K562 (cell line): ENCODE measurements around the gene ROR2. TPM values are rescaled to one million over a fixed set of nuclear protein-coding genes. Genes with fewer than 3 reads are reported as not detected.

Source experiments
- HCFC1 ChIP-seq: IDR thresholded peaks from 2 replicates; pipeline ENCODE4 v1.6.1; 2012; ENCODE audit warnings: low read depth, low read length, improper control_type of control experiment
- TCF3 ChIP-seq: sonication (generic); formaldehyde crosslinking; IDR thresholded peaks from 2 replicates; pipeline ENCODE4 v1.4.0; 2020; ENCODE audit warnings: mild to moderate bottlenecking, missing genetic modification reagents
- ZNF436 ChIP-seq: fragments of 250-450, 450-650 bp; sonication (Bioruptor Pico); formaldehyde crosslinking; IDR thresholded peaks from 2 replicates; pipeline ENCODE4 v1.7.0; 2020; ENCODE audit warnings: mild to moderate bottlenecking
- polyA plus RNA-seq, 8 experiments: library from polyadenylated mRNA; depleted of rRNA in 4 of 8; stranded (reverse) in 5 of 8; unstranded in 3 of 8; fragments of >200 nt; fragmentation: Nextera tagmentation in 2 of 8; fragmentation: Illumina TruSeq in 1 of 8; extraction: Ambion mirVana in 2 of 8; extraction: Trizol in 1 of 8; gene quantifications; 2 replicates each; pipeline versions ENCODE4 v1.2.1 to v1.2.3, GENCODE V29; 2011 to 2014; ENCODE audit warnings: inconsistent platforms in 1 of 8, missing spikeins in 1 of 8
- total RNA-seq, 7 experiments: library from RNA; depleted of rRNA in 6 of 7; stranded (reverse); fragments of >200 nt in 6 of 7; fragmentation: Illumina TruSeq in 2 of 7; extraction: Trizol in 2 of 7; gene quantifications; 2 replicates each; pipeline versions ENCODE4 v1.2.1 to v1.2.3, GENCODE V29; 2011 to 2021; ENCODE audit warnings: low replicate concordance in 1 of 7
- TF ChIP-seq, protein P1 (sequence below), 2 experiments: fragments of 450-650 bp; IDR thresholded peaks; 2 replicates each; pipeline ENCODE4 v1.6.1; 2016; ENCODE audit warnings: mild to moderate bottlenecking in 2 of 2, borderline replicate concordance in 1 of 2, low read depth in 1 of 2, moderate library complexity in 1 of 2
- TF ChIP-seq, protein P2 (sequence below): fragments of 450-650 bp; IDR thresholded peaks from 2 replicates; pipeline ENCODE4 v1.6.1; 2016; ENCODE audit warnings: mild to moderate bottlenecking, moderate library complexity

Gene ROR2
- total and polyA plus RNA-seq, 9 of the 15 experiments (the other 6 are each of a cell fraction or from before 2014, with no cell fraction given) = 5.6 to 33.8 (median 15.3) TPM

DNA sequence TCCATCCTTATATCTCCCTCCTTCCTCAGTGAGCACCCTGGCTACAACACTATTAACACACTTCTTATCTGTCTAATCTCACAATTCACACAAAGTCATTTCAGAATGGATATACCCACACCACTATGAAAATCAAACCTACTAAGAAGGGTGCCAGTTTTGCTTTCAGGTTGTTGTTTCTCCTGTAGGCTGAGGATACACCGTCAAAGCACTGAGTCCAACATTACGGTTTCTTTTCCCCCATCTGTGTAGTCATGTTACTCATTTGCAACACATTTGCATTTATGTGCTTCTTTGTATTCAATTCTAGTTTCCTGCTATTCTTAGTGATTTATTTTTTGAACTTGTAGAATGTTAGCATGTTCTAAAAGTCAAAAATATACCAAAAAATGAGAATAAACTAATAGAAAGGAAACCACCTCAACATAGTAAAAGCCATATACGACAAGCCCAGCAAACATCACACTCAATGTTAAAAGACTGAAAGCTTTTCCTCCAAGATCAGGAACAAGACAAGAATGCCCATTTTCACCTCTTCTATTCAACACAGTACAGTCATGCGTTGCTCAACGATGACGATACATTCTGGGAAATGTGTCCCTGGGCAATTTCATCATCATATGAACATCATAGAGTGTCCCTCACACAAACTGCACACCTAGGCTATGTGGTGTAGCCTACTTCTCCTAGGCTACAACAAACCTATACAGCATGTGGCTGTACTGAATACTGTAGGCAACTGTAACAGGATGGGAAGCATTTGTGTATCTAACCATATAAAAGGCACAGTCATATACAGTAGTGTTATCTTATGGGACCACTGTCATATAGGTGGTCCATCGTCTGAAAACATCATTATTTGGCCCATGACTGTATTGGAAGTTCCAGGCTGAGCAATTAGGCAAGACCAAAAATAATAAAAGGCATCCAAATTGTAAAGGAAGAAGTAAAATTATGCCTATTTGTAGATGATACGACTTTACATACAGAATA lies 6.3 kb downstream of the ROR2 start (continued):
- no peak for TF ChIP-seq HCFC1
- TF ChIP-seq, protein P1, sequence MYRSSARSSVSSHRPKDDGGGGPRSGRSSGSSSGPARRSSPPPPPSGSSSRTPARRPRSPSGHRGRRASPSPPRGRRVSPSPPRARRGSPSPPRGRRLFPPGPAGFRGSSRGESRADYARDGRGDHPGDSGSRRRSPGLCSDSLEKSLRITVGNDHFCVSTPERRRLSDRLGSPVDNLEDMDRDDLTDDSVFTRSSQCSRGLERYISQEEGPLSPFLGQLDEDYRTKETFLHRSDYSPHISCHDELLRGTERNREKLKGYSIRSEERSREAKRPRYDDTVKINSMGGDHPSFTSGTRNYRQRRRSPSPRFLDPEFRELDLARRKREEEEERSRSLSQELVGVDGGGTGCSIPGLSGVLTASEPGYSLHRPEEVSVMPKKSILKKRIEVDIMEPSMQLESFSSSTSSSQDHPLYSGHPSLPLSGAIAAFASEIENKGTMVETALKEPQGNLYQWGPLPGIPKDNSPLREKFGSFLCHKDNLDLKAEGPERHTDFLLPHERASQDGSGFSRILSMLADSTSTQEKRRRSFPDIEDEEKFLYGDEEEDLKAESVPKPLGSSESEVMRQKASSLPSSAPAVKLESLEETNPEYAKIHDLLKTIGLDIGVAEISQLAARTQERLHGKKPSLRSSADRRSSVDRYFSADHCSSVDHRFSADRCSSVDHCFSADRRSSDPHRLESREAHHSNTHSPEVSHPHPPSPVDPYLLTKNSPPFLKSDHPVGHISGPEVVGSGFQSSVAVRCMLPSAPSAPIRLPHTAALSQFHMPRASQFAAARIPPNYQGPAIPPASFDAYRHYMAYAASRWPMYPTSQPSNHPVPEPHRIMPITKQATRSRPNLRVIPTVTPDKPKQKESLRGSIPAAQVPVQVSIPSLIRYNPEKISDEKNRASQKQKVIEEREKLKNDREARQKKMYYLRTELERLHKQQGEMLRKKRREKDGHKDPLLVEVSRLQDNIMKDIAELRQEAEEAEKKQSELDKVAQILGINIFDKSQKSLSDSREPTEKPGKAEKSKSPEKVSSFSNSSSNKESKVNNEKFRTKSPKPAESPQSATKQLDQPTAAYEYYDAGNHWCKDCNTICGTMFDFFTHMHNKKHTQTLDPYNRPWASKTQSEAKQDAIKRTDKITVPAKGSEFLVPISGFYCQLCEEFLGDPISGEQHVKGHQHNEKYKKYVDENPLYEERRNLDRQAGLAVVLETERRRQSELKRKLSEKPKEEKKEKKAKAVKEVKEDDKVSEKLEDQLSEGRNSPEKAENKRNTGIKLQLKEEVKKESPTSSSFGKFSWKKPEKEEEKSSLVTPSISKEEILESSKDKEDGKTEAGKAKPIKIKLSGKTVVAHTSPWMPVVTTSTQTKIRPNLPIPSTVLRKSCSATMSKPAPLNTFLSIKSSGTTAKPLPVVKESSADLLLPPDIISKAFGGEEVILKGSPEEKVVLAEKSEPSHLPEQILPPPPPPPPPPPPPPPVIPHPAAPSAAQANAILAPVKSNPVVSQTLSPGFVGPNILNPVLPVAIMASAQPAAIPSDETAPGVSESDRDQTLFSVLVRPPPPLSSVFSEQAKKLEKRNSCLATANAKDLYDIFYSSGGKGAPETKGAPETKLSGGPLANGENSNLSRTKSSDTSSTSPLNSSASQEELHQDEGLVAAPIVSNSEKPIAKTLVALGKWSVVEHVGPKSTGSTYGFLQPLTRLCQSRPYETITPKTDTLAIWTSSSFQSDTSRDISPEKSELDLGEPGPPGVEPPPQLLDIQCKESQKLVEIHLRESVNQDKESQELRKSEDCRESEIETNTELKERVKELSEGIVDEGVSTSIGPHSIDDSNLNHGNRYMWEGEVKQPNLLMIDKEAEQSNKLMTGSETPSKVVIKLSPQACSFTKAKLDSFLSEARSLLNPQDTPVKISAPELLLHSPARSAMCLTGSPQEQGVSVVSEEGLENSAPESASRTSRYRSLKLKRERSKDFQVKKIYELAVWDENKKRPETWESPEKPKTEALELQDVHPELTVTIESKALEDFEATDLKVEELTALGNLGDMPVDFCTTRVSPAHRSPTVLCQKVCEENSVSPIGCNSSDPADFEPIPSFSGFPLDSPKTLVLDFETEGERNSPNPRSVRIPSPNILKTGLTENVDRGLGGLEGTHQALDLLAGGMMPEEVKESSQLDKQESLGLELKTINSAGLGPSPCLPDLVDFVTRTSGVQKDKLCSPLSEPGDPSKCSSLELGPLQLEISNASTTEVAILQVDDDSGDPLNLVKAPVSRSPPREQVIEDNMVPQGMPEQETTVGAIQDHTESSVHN (IDR thresholded peaks at IDR 0.05; ENCODE audit: borderline replicate concordance in 1 of 2, low read depth in 1 of 2) = peak in 1 of 2 experiments; percentile 50; a peak in 1 of 4 replicates
- no peak for TF ChIP-seq TCF3 (CRISPR knock-in tag)
- no peak for TF ChIP-seq ZNF436 (CRISPR knock-in tag)
- TF ChIP-seq, protein P2, sequence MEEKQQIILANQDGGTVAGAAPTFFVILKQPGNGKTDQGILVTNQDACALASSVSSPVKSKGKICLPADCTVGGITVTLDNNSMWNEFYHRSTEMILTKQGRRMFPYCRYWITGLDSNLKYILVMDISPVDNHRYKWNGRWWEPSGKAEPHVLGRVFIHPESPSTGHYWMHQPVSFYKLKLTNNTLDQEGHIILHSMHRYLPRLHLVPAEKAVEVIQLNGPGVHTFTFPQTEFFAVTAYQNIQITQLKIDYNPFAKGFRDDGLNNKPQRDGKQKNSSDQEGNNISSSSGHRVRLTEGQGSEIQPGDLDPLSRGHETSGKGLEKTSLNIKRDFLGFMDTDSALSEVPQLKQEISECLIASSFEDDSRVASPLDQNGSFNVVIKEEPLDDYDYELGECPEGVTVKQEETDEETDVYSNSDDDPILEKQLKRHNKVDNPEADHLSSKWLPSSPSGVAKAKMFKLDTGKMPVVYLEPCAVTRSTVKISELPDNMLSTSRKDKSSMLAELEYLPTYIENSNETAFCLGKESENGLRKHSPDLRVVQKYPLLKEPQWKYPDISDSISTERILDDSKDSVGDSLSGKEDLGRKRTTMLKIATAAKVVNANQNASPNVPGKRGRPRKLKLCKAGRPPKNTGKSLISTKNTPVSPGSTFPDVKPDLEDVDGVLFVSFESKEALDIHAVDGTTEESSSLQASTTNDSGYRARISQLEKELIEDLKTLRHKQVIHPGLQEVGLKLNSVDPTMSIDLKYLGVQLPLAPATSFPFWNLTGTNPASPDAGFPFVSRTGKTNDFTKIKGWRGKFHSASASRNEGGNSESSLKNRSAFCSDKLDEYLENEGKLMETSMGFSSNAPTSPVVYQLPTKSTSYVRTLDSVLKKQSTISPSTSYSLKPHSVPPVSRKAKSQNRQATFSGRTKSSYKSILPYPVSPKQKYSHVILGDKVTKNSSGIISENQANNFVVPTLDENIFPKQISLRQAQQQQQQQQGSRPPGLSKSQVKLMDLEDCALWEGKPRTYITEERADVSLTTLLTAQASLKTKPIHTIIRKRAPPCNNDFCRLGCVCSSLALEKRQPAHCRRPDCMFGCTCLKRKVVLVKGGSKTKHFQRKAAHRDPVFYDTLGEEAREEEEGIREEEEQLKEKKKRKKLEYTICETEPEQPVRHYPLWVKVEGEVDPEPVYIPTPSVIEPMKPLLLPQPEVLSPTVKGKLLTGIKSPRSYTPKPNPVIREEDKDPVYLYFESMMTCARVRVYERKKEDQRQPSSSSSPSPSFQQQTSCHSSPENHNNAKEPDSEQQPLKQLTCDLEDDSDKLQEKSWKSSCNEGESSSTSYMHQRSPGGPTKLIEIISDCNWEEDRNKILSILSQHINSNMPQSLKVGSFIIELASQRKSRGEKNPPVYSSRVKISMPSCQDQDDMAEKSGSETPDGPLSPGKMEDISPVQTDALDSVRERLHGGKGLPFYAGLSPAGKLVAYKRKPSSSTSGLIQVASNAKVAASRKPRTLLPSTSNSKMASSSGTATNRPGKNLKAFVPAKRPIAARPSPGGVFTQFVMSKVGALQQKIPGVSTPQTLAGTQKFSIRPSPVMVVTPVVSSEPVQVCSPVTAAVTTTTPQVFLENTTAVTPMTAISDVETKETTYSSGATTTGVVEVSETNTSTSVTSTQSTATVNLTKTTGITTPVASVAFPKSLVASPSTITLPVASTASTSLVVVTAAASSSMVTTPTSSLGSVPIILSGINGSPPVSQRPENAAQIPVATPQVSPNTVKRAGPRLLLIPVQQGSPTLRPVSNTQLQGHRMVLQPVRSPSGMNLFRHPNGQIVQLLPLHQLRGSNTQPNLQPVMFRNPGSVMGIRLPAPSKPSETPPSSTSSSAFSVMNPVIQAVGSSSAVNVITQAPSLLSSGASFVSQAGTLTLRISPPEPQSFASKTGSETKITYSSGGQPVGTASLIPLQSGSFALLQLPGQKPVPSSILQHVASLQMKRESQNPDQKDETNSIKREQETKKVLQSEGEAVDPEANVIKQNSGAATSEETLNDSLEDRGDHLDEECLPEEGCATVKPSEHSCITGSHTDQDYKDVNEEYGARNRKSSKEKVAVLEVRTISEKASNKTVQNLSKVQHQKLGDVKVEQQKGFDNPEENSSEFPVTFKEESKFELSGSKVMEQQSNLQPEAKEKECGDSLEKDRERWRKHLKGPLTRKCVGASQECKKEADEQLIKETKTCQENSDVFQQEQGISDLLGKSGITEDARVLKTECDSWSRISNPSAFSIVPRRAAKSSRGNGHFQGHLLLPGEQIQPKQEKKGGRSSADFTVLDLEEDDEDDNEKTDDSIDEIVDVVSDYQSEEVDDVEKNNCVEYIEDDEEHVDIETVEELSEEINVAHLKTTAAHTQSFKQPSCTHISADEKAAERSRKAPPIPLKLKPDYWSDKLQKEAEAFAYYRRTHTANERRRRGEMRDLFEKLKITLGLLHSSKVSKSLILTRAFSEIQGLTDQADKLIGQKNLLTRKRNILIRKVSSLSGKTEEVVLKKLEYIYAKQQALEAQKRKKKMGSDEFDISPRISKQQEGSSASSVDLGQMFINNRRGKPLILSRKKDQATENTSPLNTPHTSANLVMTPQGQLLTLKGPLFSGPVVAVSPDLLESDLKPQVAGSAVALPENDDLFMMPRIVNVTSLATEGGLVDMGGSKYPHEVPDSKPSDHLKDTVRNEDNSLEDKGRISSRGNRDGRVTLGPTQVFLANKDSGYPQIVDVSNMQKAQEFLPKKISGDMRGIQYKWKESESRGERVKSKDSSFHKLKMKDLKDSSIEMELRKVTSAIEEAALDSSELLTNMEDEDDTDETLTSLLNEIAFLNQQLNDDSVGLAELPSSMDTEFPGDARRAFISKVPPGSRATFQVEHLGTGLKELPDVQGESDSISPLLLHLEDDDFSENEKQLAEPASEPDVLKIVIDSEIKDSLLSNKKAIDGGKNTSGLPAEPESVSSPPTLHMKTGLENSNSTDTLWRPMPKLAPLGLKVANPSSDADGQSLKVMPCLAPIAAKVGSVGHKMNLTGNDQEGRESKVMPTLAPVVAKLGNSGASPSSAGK = 0 out of 2 replicates have a peak, but pooled peaks have one; percentile 30
